Liver (tissue), 9 donors: ENCODE measurements around the gene IZUMO2. TPM values are rescaled to one million over a fixed set of nuclear protein-coding genes. Genes with fewer than 3 reads are reported as not detected.

ENCODE experiments used
- DNase-seq: peaks from one replicate; pipeline ENCODE4 v3.0.0-alpha.2; 2017; ENCODE audit warnings: low spot score
- H3K27ac ChIP-seq, 2 donors: one replicate each; pipeline ENCODE4 v1.7.0; 2013; ENCODE audit warnings: inconsistent platforms in 2 of 2, low read length in 2 of 2, control low read depth in 1 of 2, low read depth in 1 of 2, mild to moderate bottlenecking in 1 of 2
- H3K27me3 ChIP-seq, 4 donors: one replicate each; pipeline versions ENCODE4 v1.6.1 to v1.7.0; 2013; ENCODE audit warnings: low read length in 3 of 4, inconsistent platforms in 1 of 4, mild to moderate bottlenecking in 1 of 4, moderate library complexity in 1 of 4; ENCODE audit not compliant: control insufficient read depth in 4 of 4, insufficient read depth in 4 of 4
- H3K36me3 ChIP-seq, 4 donors: one replicate each; pipeline versions ENCODE4 v1.6.1 to v1.7.0; 2013; ENCODE audit warnings: low read length in 3 of 4, mild to moderate bottlenecking in 3 of 4, low read depth in 1 of 4, moderate library complexity in 1 of 4; ENCODE audit not compliant: control insufficient read depth in 4 of 4, insufficient read depth in 3 of 4
- H3K4me1 ChIP-seq, 4 donors: one replicate each; pipeline versions ENCODE4 v1.6.1 to v1.7.0; 2013; ENCODE audit warnings: low read length in 3 of 4, mild to moderate bottlenecking in 3 of 4, moderate library complexity in 1 of 4; ENCODE audit not compliant: control insufficient read depth in 4 of 4, insufficient read depth in 4 of 4
- H3K4me3 ChIP-seq, 3 donors: one replicate each; pipeline versions ENCODE4 v1.6.1 to v1.7.0; 2013; ENCODE audit warnings: low read length in 3 of 3, control low read depth in 1 of 3, low read depth in 1 of 3, mild to moderate bottlenecking in 1 of 3
- H3K9ac ChIP-seq, 2 donors: one replicate each; pipeline ENCODE4 v1.7.0; 2013; ENCODE audit warnings: low read length in 2 of 2, mild to moderate bottlenecking in 2 of 2, moderate library complexity in 2 of 2, control low read depth in 1 of 2, low read depth in 1 of 2
- H3K9me3 ChIP-seq, 4 donors: one replicate each; pipeline versions ENCODE4 v1.6.1 to v1.7.0; 2013; ENCODE audit warnings: low read length in 3 of 4; ENCODE audit not compliant: control insufficient read depth in 4 of 4
- ATF3 ChIP-seq: IDR thresholded peaks from 2 replicates; pipeline ENCODE4 v1.6.1; 2016; ENCODE audit warnings: antibody characterized with exemption
- CTCF ChIP-seq: fragments of 150-350 bp; IDR thresholded peaks from 2 replicates; pipeline ENCODE4 v1.5.1; 2017; ENCODE audit warnings: improper control_type of control experiment, low read depth, low read length; ENCODE audit not compliant: missing input control
- EGR1 ChIP-seq, 2 donors: IDR thresholded peaks; 2 replicates each; pipeline ENCODE4 v1.6.1; 2016 to 2018; ENCODE audit warnings: antibody characterized with exemption in 2 of 2, low read depth in 2 of 2
- FOXA1 ChIP-seq: IDR thresholded peaks from 2 replicates; pipeline ENCODE4 v1.6.1; 2016; ENCODE audit warnings: antibody characterized with exemption
- FOXA2 ChIP-seq: IDR thresholded peaks from 2 replicates; pipeline ENCODE4 v1.6.1; 2016; ENCODE audit warnings: antibody characterized with exemption
- GABPA ChIP-seq, 2 donors: IDR thresholded peaks in 1 of 2; conservative IDR thresholded peaks in 1 of 2; 2 replicates each; pipeline ENCODE4 v1.6.1; 2016; ENCODE audit warnings: antibody characterized with exemption in 2 of 2, mild to moderate bottlenecking in 1 of 2, moderate library complexity in 1 of 2
- HNF4A ChIP-seq, 2 donors: conservative IDR thresholded peaks; 2 replicates each; pipeline ENCODE4 v1.6.1; 2016; ENCODE audit warnings: antibody characterized with exemption in 2 of 2, mild to moderate bottlenecking in 2 of 2
- HNF4G ChIP-seq: IDR thresholded peaks from 2 replicates; pipeline ENCODE4 v1.6.1; 2016; ENCODE audit warnings: antibody characterized with exemption
- JUND ChIP-seq, 2 donors: IDR thresholded peaks; 2 replicates each; pipeline ENCODE4 v1.6.1; 2016; ENCODE audit warnings: antibody characterized with exemption in 2 of 2
- MAX ChIP-seq: IDR thresholded peaks from 2 replicates; pipeline ENCODE4 v1.6.1; 2016; ENCODE audit warnings: antibody characterized with exemption
- NR2F2 ChIP-seq: IDR thresholded peaks from 2 replicates; pipeline ENCODE4 v1.6.1; 2016; ENCODE audit warnings: antibody characterized with exemption
- RAD21 ChIP-seq, 2 donors: IDR thresholded peaks; 2 replicates each; pipeline ENCODE4 v1.6.1; 2016; ENCODE audit warnings: antibody characterized with exemption in 2 of 2, mild to moderate bottlenecking in 2 of 2
- REST ChIP-seq: IDR thresholded peaks from 2 replicates; pipeline ENCODE4 v1.6.1; 2016; ENCODE audit warnings: antibody characterized with exemption, mild to moderate bottlenecking
- RXRA ChIP-seq, 2 donors: IDR thresholded peaks; 2 replicates each; pipeline ENCODE4 v1.6.1; 2017 to 2018; ENCODE audit warnings: antibody characterized with exemption in 2 of 2, mild to moderate bottlenecking in 1 of 2
- SP1 ChIP-seq: IDR thresholded peaks from 2 replicates; pipeline ENCODE4 v1.6.1; 2018; ENCODE audit warnings: antibody characterized with exemption, mild to moderate bottlenecking
- TAF1 ChIP-seq: conservative IDR thresholded peaks from 2 replicates; pipeline ENCODE4 v1.6.1; 2016; ENCODE audit warnings: antibody characterized with exemption, mild to moderate bottlenecking
- YY1 ChIP-seq: IDR thresholded peaks from 2 replicates; pipeline ENCODE4 v1.6.1; 2016; ENCODE audit warnings: antibody characterized with exemption, mild to moderate bottlenecking
- ZBTB33 ChIP-seq: IDR thresholded peaks from 2 replicates; pipeline ENCODE4 v1.6.1; 2016; ENCODE audit warnings: antibody characterized with exemption
- WGBS: extraction: QIAGEN DNeasy Blood & Tissue Kit; methylation state at CpG from one replicate; pipeline ENCODE4 v1.1.7; 2013; 5-methylcytosine and 5-hydroxymethylcytosine counted together
- polyA plus RNA-seq, 2 donors: library from polyadenylated mRNA; stranded (reverse) in 1 of 2; unstranded in 1 of 2; fragments of 200-250 nt in 1 of 2; fragments of >200 nt in 1 of 2; fragmentation: Nextera tagmentation in 1 of 2; extraction: Ambion mirVana in 1 of 2; gene quantifications; one replicate each; pipeline versions ENCODE4 v1.2.1 to v1.2.3, GENCODE V29; 2013 to 2015
- total RNA-seq, 2 donors: library from RNA; depleted of rRNA; stranded (reverse); fragments of >200 nt; gene quantifications; one replicate each; pipeline ENCODE4 v1.2.3, GENCODE V29; 2014
- donor health status: healthy.
- donor health status: healthy.
- donor health status: healthy.
- donor health status: healthy.
- donor health status: healthy.

IZUMO2 gene
- total and polyA plus RNA-seq, 4 donors = not detected

GRCh38 chr19:50159078-50159477 is 4.0 kb downstream of the IZUMO2 start:
- whole genome bisulfite sequencing = 94% methylated on average over 2 of the region's 2 CpGs
- DNase-seq = no peak
- no peak overlapping the region for H3K4me3 ChIP-seq
- peaks cover 0 to 5% (median 2%) of the 10 kb centered on the region in 4 donors for H3K9me3 ChIP-seq
- no peaks in the 10 kb centered on the region for H3K36me3 ChIP-seq
- H3K9ac ChIP-seq = no peak overlapping the region
- TF ChIP-seq CTCF (no peak), SP1 (no peak), HNF4A (conservative IDR thresholded peaks at IDR 0.05) (no peak), HNF4G (no peak), ZBTB33 (no peak), NR2F2 (no peak), GABPA (IDR thresholded peaks at IDR 0.05 in 1 of 2, conservative IDR thresholded peaks at IDR 0.05 in 1 of 2) (no peak), RXRA (IDR thresholded peaks at IDR 0.05) (no peak), YY1 (no peak), RAD21 (IDR thresholded peaks at IDR 0.05) (no peak), TAF1 (no peak), JUND (IDR thresholded peaks at IDR 0.05) (no peak), MAX (no peak), FOXA2 (no peak), ATF3 (no peak), EGR1 (IDR thresholded peaks at IDR 0.05; ENCODE audit: low read depth in 2 of 2) (no peak)
- no peaks in the 10 kb centered on the region for H3K27me3 ChIP-seq
- no peak overlapping the region for H3K27ac ChIP-seq
- H3K4me1 ChIP-seq = peaks cover 0 to 2% (median 0%) of the 10 kb centered on the region in 4 donors

GRCh38 chr19:50158577-50158976 is 4.5 kb downstream of the IZUMO2 start:
- TF ChIP-seq MAX = no peak
- no peak for TF ChIP-seq CTCF
- no peak for TF ChIP-seq RAD21 (IDR thresholded peaks at IDR 0.05)
- no peak for TF ChIP-seq HNF4A (conservative IDR thresholded peaks at IDR 0.05)
- no peak for TF ChIP-seq RXRA (IDR thresholded peaks at IDR 0.05)
- TF ChIP-seq GABPA (IDR thresholded peaks at IDR 0.05 in 1 of 2, conservative IDR thresholded peaks at IDR 0.05 in 1 of 2) = no peak
- TF ChIP-seq EGR1 (IDR thresholded peaks at IDR 0.05; ENCODE audit: low read depth in 2 of 2) = no peak
- TF ChIP-seq REST = no peak
- no peak for TF ChIP-seq NR2F2
- no peak for TF ChIP-seq FOXA1
- TF ChIP-seq FOXA2 = no peak
- no peak for TF ChIP-seq JUND (IDR thresholded peaks at IDR 0.05)
- TF ChIP-seq ZBTB33 = no peak
- no peak for TF ChIP-seq HNF4G
- H3K4me1 ChIP-seq = peaks cover 0 to 2% (median 0%) of the 10 kb centered on the region in 4 donors
- H3K27ac ChIP-seq = no peak overlapping the region
- H3K27me3 ChIP-seq = no peaks in the 10 kb centered on the region
- no peak overlapping the region for H3K4me3 ChIP-seq
- peaks cover 0 to 5% (median 2%) of the 10 kb centered on the region in 4 donors for H3K9me3 ChIP-seq
- no peak for DNase-seq
- H3K36me3 ChIP-seq = no peaks in the 10 kb centered on the region
- H3K9ac ChIP-seq = no peak overlapping the region
